Right atrium auricular region (tissue), 2 donors: ENCODE data around the gene CTTNBP2NL. TPM values are rescaled to one million over a fixed set of nuclear protein-coding genes. Genes with fewer than 3 reads are reported as not detected.

ENCODE experiments used
- DNase-seq: peaks from one replicate; pipeline ENCODE4 v3.0.0-alpha.2; 2019; ENCODE audit warnings: low spot score
- H3K27ac ChIP-seq, 2 donors: fragments of 200-600 bp; sonication (generic); 1 replicate in 1 of 2; 2 replicates in 1 of 2; pipeline ENCODE4 v1.5.1; 2016 to 2019
- H3K27me3 ChIP-seq, 2 donors: fragments of 200-600 bp; sonication (generic); one replicate each; pipeline versions ENCODE4 v1.5.1 to v1.6.0; 2017 to 2019
- H3K36me3 ChIP-seq: fragments of 200-600 bp; sonication (generic); one replicate; pipeline ENCODE4 v1.5.1; 2016
- H3K4me1 ChIP-seq, 2 donors: fragments of 200-600 bp; sonication (generic); one replicate each; pipeline versions ENCODE4 v1.5.1 to v1.6.0; 2017 to 2019
- H3K4me3 ChIP-seq, 2 donors: fragments of 200-600 bp; sonication (generic); 1 replicate in 1 of 2; 2 replicates in 1 of 2; pipeline ENCODE4 v1.5.1; 2017 to 2019; ENCODE audit warnings: mild to moderate bottlenecking in 1 of 2, moderate library complexity in 1 of 2
- H3K9me3 ChIP-seq, 2 donors: fragments of 200-600 bp; sonication (generic); one replicate each; pipeline ENCODE4 v1.5.1; 2019
- total RNA-seq, 2 donors: library from RNA; depleted of rRNA; stranded (reverse); fragments of >200 nt; gene quantifications; one replicate each; pipeline ENCODE4 v1.1.0, GENCODE V29; 2016
- TF ChIP-seq, protein P1 (sequence below), 2 donors: fragments of 200-600 bp; sonication (generic); IDR thresholded peaks; one replicate each; pipeline ENCODE4 v1.5.1; 2019; ENCODE audit warnings: antibody characterized with exemption in 2 of 2

Gene CTTNBP2NL
- total RNA-seq, 2 donors from 2014 or later, result 10.2 to 13.4 TPM

DNA sequence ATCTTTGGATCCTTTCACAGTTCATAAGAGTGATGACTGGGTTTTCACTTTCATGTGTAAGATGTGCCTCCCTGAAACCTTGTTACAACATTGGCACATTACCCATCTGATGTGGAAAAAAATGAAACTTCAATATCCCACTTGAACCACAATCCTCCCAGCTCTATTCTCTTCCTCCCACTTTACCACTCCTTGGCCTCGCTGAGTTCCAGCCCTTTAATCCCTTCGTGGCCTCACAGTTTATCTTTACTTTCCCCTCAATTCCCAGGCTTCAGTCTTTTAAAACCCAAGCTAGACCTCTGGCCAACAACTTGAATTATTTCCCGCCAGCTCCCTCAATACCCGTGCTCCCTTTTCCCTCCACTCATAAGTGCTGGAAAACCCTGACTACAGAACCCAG lies 25.0 kb upstream of the CTTNBP2NL start:
- Histone ChIP-seq H3K27ac (no peak overlapping the region), H3K36me3 (no peaks in the 10 kb centered on the region), H3K9me3 (no peaks in the 10 kb centered on the region), H3K4me1 (peaks cover 0 to 2% of the 10 kb centered on the region in 2 donors), H3K27me3 (no peaks in the 10 kb centered on the region), H3K4me3 (no peak overlapping the region)
- TF ChIP-seq, protein P1, sequence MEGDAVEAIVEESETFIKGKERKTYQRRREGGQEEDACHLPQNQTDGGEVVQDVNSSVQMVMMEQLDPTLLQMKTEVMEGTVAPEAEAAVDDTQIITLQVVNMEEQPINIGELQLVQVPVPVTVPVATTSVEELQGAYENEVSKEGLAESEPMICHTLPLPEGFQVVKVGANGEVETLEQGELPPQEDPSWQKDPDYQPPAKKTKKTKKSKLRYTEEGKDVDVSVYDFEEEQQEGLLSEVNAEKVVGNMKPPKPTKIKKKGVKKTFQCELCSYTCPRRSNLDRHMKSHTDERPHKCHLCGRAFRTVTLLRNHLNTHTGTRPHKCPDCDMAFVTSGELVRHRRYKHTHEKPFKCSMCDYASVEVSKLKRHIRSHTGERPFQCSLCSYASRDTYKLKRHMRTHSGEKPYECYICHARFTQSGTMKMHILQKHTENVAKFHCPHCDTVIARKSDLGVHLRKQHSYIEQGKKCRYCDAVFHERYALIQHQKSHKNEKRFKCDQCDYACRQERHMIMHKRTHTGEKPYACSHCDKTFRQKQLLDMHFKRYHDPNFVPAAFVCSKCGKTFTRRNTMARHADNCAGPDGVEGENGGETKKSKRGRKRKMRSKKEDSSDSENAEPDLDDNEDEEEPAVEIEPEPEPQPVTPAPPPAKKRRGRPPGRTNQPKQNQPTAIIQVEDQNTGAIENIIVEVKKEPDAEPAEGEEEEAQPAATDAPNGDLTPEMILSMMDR (IDR thresholded peaks at IDR 0.05), result no peak
- DNase-seq, result no peak

DNA sequence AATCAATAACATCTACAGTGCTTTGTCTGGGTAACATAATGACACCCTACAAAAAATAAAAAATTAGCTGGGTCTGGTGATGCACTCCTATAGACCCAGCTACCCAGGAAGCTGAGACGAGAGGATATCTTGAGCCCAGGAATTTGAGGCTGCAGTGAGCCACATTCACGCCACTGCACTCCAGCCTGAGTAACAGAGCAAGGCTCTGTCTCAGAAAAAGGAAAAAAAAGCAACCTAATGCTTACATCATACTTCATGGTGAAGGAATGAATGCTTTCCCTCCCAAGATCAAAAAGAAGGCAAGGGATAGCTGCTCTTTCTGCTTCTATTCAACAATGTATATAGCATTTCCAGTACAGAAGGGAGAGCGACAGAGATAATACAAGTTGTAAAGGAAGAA lies 24.2 kb upstream of the CTTNBP2NL start:
- Histone ChIP-seq H3K9me3 (no peaks in the 10 kb centered on the region), H3K36me3 (no peaks in the 10 kb centered on the region), H3K27me3 (no peaks in the 10 kb centered on the region), H3K4me1 (peaks cover 0 to 2% of the 10 kb centered on the region in 2 donors), H3K27ac (no peak overlapping the region), H3K4me3 (no peak overlapping the region)
- TF ChIP-seq, protein P1 (IDR thresholded peaks at IDR 0.05), result no peak
- DNase-seq, result no peak

DNA sequence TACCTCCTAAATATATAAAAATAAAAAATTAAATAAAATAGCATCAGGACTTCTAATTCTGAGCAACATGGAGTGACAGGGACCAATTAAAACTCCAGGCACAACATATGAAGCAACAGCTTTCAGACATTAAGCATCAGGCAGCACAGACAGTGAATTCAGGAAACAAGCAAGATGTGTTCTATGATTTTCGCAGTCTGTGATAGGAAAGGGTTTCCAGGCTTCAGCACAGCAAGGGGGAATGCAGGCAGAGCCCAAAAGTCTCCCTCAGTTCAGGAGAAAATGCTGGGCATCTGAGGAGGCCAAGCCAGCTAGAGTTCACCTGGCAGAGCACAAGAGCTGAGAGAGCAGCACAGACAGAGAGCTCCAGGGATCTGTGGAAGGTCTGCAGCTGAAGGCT lies 22.2 kb upstream of the CTTNBP2NL start:
- no peak for DNase-seq
- no peaks in the 10 kb centered on the region for H3K9me3 ChIP-seq
- H3K4me3 ChIP-seq, result no peak overlapping the region
- H3K36me3 ChIP-seq, result no peaks in the 10 kb centered on the region
- H3K27ac ChIP-seq, result no peak overlapping the region
- TF ChIP-seq, protein P1 (IDR thresholded peaks at IDR 0.05), result no peak
- no peaks in the 10 kb centered on the region for H3K27me3 ChIP-seq
- peaks cover 0 to 2% of the 10 kb centered on the region in 2 donors for H3K4me1 ChIP-seq

DNA sequence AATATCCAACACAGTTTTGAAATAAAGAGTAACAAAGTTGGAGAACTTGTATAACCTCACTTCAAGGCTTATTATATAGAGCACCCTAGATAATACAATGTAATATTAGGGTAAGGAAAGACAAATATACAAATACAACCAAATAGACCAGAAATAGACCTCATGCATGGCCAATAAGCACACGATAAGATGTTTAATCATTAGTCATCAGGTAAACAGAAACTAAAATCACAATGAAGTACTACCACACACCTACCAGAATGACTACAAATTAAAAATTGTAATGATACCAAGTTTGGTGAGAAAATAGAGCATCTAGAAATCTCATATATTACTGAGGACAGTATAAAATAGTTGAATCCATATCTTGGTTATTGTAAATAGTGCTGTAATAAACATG lies 20.3 kb upstream of the CTTNBP2NL start:
- no peak overlapping the region for H3K27ac ChIP-seq
- no peaks in the 10 kb centered on the region for H3K36me3 ChIP-seq
- no peaks in the 10 kb centered on the region for H3K9me3 ChIP-seq
- no peak for DNase-seq
- TF ChIP-seq, protein P1 (IDR thresholded peaks at IDR 0.05), result no peak
- H3K27me3 ChIP-seq, result no peaks in the 10 kb centered on the region
- H3K4me3 ChIP-seq, result no peak overlapping the region
- no peaks in the 10 kb centered on the region for H3K4me1 ChIP-seq

DNA sequence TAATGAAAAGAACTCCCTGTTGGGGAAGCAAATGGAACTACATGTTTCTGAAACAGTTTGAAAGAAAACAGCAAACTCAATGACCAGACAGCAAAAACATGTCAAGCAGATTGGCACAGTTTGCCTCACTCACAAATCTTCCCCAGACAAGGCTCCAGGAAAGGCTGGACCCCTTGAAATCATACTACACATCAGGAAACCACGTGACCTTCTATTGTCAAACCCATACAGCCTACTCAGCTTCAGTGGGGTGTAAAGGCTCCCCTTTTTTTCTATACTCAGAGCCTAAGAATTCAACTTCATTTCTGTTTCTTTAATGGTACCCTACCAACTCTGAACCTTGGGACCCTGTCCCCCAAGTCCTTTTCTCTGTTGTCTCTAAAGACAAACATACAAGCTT lies 15.7 kb upstream of the CTTNBP2NL start:
- H3K27me3 ChIP-seq, result no peaks in the 10 kb centered on the region
- TF ChIP-seq, protein P1 (IDR thresholded peaks at IDR 0.05), result no peak
- no peak overlapping the region for H3K4me3 ChIP-seq
- no peaks in the 10 kb centered on the region for H3K36me3 ChIP-seq
- H3K27ac ChIP-seq, result no peak overlapping the region
- no peaks in the 10 kb centered on the region for H3K9me3 ChIP-seq
- no peak for DNase-seq
- no peaks in the 10 kb centered on the region for H3K4me1 ChIP-seq

DNA sequence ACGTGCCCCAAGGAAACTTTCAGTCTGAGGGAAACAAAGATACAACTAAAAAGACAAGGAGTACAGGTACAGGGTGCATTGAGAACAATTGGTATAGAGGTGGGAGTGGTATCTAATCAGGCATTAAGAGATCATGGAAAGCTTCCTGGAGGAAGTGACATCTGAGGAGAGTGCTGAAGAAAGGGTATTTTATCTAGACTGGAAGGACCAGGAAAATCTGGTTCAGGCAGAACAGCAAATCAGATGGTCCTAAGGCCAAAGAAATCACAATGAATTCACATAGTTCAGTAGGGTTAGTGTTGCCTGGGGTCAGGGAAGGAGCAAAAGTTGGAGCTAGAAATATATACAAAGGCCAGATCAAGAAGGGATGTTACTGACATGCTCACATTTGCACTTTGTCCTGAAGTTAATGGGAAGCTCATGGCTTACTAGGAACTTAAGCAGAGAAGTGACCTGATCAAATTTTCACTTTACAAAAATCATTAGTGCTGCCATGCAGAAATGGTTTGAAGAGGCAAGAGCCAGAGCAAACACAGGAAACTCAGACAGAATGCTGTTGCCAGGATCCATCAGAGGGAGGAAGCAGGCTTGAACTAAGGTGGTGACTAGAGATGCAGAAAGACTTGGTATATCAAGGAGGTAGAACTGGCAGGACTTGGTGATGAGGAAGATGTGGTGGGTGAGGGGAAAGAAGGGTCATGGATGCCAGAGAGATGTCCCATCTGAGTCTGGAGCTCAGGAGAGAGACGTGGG lies 14.5 kb upstream of the CTTNBP2NL start:
- Histone ChIP-seq H3K9me3 (no peaks in the 10 kb centered on the region), H3K27ac (no peak overlapping the region), H3K4me3 (no peak overlapping the region), H3K27me3 (no peaks in the 10 kb centered on the region), H3K4me1 (no peaks in the 10 kb centered on the region), H3K36me3 (no peaks in the 10 kb centered on the region)
- no peak for DNase-seq
- TF ChIP-seq, protein P1 (IDR thresholded peaks at IDR 0.05), result no peak
